Left lobe of liver (tissue), 2 donors: ENCODE measurements around the gene PLAAT5. TPM values are rescaled to one million over a fixed set of nuclear protein-coding genes. Genes with fewer than 3 reads are reported as not detected.
A peak's percentile ranks its signal among the peaks of the same experiment; 100 is the strongest.
"Not testable (repeated sequence)": the region's sequence is repeated elsewhere in the genome, so short reads cannot be mapped to it uniquely, and the experiment has no call there.

Source experiments
- ATAC-seq: fragments of 200-7000 bp; cut with Tn5 transposase; one replicate; pipeline ENCODE4 v1.9.1; 2020; ENCODE audit warnings: mild to moderate bottlenecking, moderate library complexity
- DNase-seq: peaks from one replicate; pipeline ENCODE4 v3.0.0-alpha.2; 2020; ENCODE audit warnings: low spot score
- total RNA-seq: library from RNA; stranded (reverse); gene quantifications from one replicate; pipeline ENCODE4 v1.2.1, GENCODE V29; 2021
- donor health status: DM: no; HTN: no; CAD: no; lungs with moderate emphysema.
- donor health status: DM: no; HTN: yes; CAD: no.

PLAAT5 gene
- total RNA-seq = not detected

GRCh38 chr11:63490551-63491239 lies at the start of gene PLAAT5:
Gene PLAAT5 (minus strand): TSS chr11:63491167. CDS start chr11:63491034, 133 bp downstream.
- peak; percentile 56 for ATAC-seq

GRCh38 chr11:63537293-63538101 lies 46.5 kb upstream of the PLAAT5 start:
- peak; percentile 90 for DNase-seq

More at GRCh38 chr11:63490551-63491239, at the start of gene PLAAT5:
- DNase-seq = no peak

GRCh38 chr11:63536669-63537292 lies 45.8 kb upstream of the PLAAT5 start, which contains the start of gene PLAAT4:
Gene PLAAT4 (plus strand): TSS chr11:63536808. CDS start chr11:63536869, 61 bp downstream.
- DNase-seq (peak; percentile 87), ATAC-seq (peak; percentile 86)

More at GRCh38 chr11:63537293-63538101, 46.5 kb upstream of the PLAAT5 start:
- ATAC-seq = peak; percentile 87

- no peak for ATAC-seq
- DNase-seq = no peak
Observed at GRCh38 chr11:63535734-63536133, 44.8 kb upstream of the PLAAT5 start.

GRCh38 chr11:63534895-63535461 lies 44.0 kb upstream of the PLAAT5 start:
- DNase-seq (no peak), ATAC-seq (no peak)

GRCh38 chr11:63534076-63534475 lies 43.1 kb upstream of the PLAAT5 start:
- ATAC-seq (no peak), DNase-seq (no peak)

- no peak for ATAC-seq
- DNase-seq = no peak
Observed at GRCh38 chr11:63532799-63533475, 42.0 kb upstream of the PLAAT5 start.

GRCh38 chr11:63532117-63532516 lies 41.1 kb upstream of the PLAAT5 start:
- DNase-seq = no peak
- no peak for ATAC-seq

GRCh38 chr11:63531074-63531792 lies 40.3 kb upstream of the PLAAT5 start:
- DNase-seq = not testable (repeated sequence)
- peak; percentile 96 for ATAC-seq

- DNase-seq = no peak
- ATAC-seq = no peak
Observed at GRCh38 chr11:63530021-63530420, 39.1 kb upstream of the PLAAT5 start.

- not testable (repeated sequence) for ATAC-seq
Observed at GRCh38 chr11:63529373-63529772, 38.4 kb upstream of the PLAAT5 start.

GRCh38 chr11:63528729-63529278 lies 37.8 kb upstream of the PLAAT5 start:
- not testable (repeated sequence) for ATAC-seq, DNase-seq

More at GRCh38 chr11:63529373-63529772, 38.4 kb upstream of the PLAAT5 start:
- not testable (repeated sequence) for DNase-seq

GRCh38 chr11:63528156-63528555 lies 37.2 kb upstream of the PLAAT5 start:
- not testable (repeated sequence) for ATAC-seq, DNase-seq

GRCh38 chr11:63527667-63528066 lies 36.7 kb upstream of the PLAAT5 start:
- no peak for ATAC-seq
- no peak for DNase-seq

GRCh38 chr11:63523151-63523550 lies 32.2 kb upstream of the PLAAT5 start:
- DNase-seq = no peak
- ATAC-seq = no peak

GRCh38 chr11:63521896-63522295 lies 30.9 kb upstream of the PLAAT5 start:
- ATAC-seq = no peak
- no peak for DNase-seq

- DNase-seq = no peak
- ATAC-seq = no peak
Observed at GRCh38 chr11:63520606-63521170, 29.7 kb upstream of the PLAAT5 start.

GRCh38 chr11:63518548-63518947 lies 27.6 kb upstream of the PLAAT5 start:
- ATAC-seq (no peak), DNase-seq (no peak)

- DNase-seq = no peak
- ATAC-seq = no peak
Observed at GRCh38 chr11:63517156-63517555, 26.2 kb upstream of the PLAAT5 start.
